Measurements from ENCODE around the gene NPIPA7.
"Not testable (repeated sequence)": the region's sequence is repeated elsewhere in the genome, so short reads cannot be mapped to it uniquely, and the experiment has no call there.

Gene NPIPA7

GRCh38 chr16:16420515-16420914, 41.6 kb downstream of the NPIPA7 start:
- not testable (repeated sequence) for H3K27ac ChIP-seq

- H3K27ac ChIP-seq: not testable (repeated sequence)
These were observed 46.2 kb downstream of the NPIPA7 start for GRCh38 chr16:16425146-16425545.

GRCh38 chr16:16431135-16431534, 52.2 kb downstream of the NPIPA7 start:
- H3K27ac ChIP-seq: not testable (repeated sequence)

GRCh38 chr16:16434711-16435110, 55.8 kb downstream of the NPIPA7 start:
- not testable (repeated sequence) for H3K27ac ChIP-seq

GRCh38 chr16:16441401-16441800, 62.5 kb downstream of the NPIPA7 start:
- H3K27ac ChIP-seq: not testable (repeated sequence)

All from 22Rv1 (cell line).